HepG2 (cell line): Measurements from ENCODE around the gene NSF. TPM values are rescaled to one million over a fixed set of nuclear protein-coding genes. Genes with fewer than 3 reads are reported as not detected.

Experiments used
- ATAC-seq: fragments of 200-7000 bp; cut with Tn5 transposase; 3 replicates; pipeline ENCODE4 v1.9.1; 2020; ENCODE audit warnings: mild to moderate bottlenecking, moderate library complexity
- BruUV-seq: library from RNA; stranded (reverse); fragments of 400-500 nt; replicated peaks from 2 replicates; lab custom pipeline; 2021; lab: Mats Ljungman, UMichigan
- CTCF ChIA-PET: fragments of 300-600 bp; formaldehyde crosslinking; extraction: SDS; loops from one replicate; lab custom pipeline; 2021; ENCODE audit warnings: low total read pairs, inconsistent platforms, low intra/inter-chr PET ratio; lab: Yijun Ruan, JAX
- POLR2A ChIA-PET: fragments of 350-600 bp; sonication (Branson Sonifier 250); formaldehyde crosslinking; loops from one replicate; lab custom pipeline; 2020; ENCODE audit warnings: antibody characterized with exemption, inconsistent platforms; lab: Yijun Ruan, JAX
- DNase-seq: peaks from one replicate; pipeline ENCODE4 v3.0.0-alpha.2; 2015; ENCODE audit warnings: low spot score
- FAIRE-seq: peaks from 3 replicates; lab custom pipeline; 2011; peaks lifted over from hg19 to GRCh38; lab: Jason Lieb, UNC
- H2AFZ ChIP-seq: one replicate; pipeline ENCODE4 v1.6.1; 2011; ENCODE audit warnings: low read length, inconsistent platforms
- H3K27ac ChIP-seq: fragments of 300-600 bp; 3 replicates; pipeline ENCODE4 v1.8.0; 2011; ENCODE audit warnings: mixed run types, mild to moderate bottlenecking, mixed read lengths, low read length, inconsistent platforms; ENCODE audit not compliant: insufficient read depth; ENCODE audit errors: extremely low read length
- H3K27me3 ChIP-seq, 2 experiments: fragments of 200-600 bp in 1 of 2; 2 replicates in 1 of 2; 3 replicates in 1 of 2; pipeline versions ENCODE4 v1.6.0 to v1.8.0; 2011; ENCODE audit warnings: low read length in 2 of 2, mild to moderate bottlenecking in 2 of 2, moderate library complexity in 2 of 2, inconsistent platforms in 1 of 2; ENCODE audit not compliant: insufficient read depth in 2 of 2, control insufficient read depth in 1 of 2
- H3K36me3 ChIP-seq, 2 experiments: fragments of 200-600 bp in 1 of 2; replicated peaks in 1 of 2; 2 replicates in 1 of 2; 3 replicates in 1 of 2; pipeline versions ENCODE4 v1.5.1 to v1.8.0; 2011; ENCODE audit warnings: low read length in 2 of 2, inconsistent platforms in 1 of 2; ENCODE audit not compliant: insufficient read depth in 2 of 2, control insufficient read depth in 1 of 2
- H3K4me1 ChIP-seq: 2 replicates; pipeline ENCODE4 v1.5.1; 2012; ENCODE audit warnings: low read length, inconsistent platforms; ENCODE audit not compliant: insufficient read depth
- H3K4me2 ChIP-seq: 2 replicates; pipeline ENCODE4 v1.6.0; 2011; ENCODE audit warnings: low read depth, low read length, inconsistent platforms
- H3K4me3 ChIP-seq, 3 experiments: fragments of 200-600 bp in 1 of 3; sonication (generic), shearing (Covaris generic) in 1 of 3; replicated peaks in 1 of 3; 2 replicates each; pipeline ENCODE4 v1.5.1; 2011 to 2016; ENCODE audit warnings: low read length in 3 of 3, inconsistent platforms in 2 of 3, low read depth in 2 of 3, mild to moderate bottlenecking in 2 of 3, control low read depth in 1 of 3, mixed read lengths in 1 of 3; ENCODE audit not compliant: insufficient read depth in 1 of 3
- H3K79me2 ChIP-seq: one replicate; pipeline ENCODE4 v1.6.1; 2011; ENCODE audit warnings: low read length, inconsistent platforms; ENCODE audit not compliant: insufficient read depth
- H3K9ac ChIP-seq: 2 replicates; pipeline ENCODE4 v1.6.0; 2011; ENCODE audit warnings: mild to moderate bottlenecking, low read depth, low read length, inconsistent platforms; ENCODE audit not compliant: insufficient read depth
- H3K9me3 ChIP-seq: 2 replicates; pipeline ENCODE4 v1.5.1; 2012; ENCODE audit warnings: mild to moderate bottlenecking, low read length
- H4K20me1 ChIP-seq: 2 replicates; pipeline ENCODE4 v1.6.0; 2011; ENCODE audit warnings: inconsistent platforms, mild to moderate bottlenecking, low read length, moderate library complexity; ENCODE audit not compliant: insufficient read depth
- CHCHD3 ChIP-seq: sonication (generic); formaldehyde crosslinking; IDR thresholded peaks from 2 replicates; pipeline ENCODE4 v1.8.0; 2022; ENCODE audit warnings: mild to moderate bottlenecking, missing genetic modification reagents, moderate library complexity
- CSRNP1 ChIP-seq: sonication (generic); formaldehyde crosslinking; IDR thresholded peaks from 2 replicates; pipeline ENCODE4 v1.8.1; 2023; ENCODE audit warnings: mild to moderate bottlenecking, missing genetic modification reagents
- EZH2 ChIP-seq: conservative IDR thresholded peaks from 2 replicates; pipeline ENCODE4 v1.6.1; 2012; ENCODE audit warnings: mild to moderate bottlenecking, low read depth, low read length, moderate library complexity
- HMGXB4 ChIP-seq, 2 experiments: sonication (generic) in 1 of 2; formaldehyde crosslinking in 1 of 2; IDR thresholded peaks; 2 replicates each; pipeline versions ENCODE4 v1.4.0 to v1.6.1; 2018 to 2020; ENCODE audit warnings: missing genetic modification reagents in 2 of 2, borderline replicate concordance in 1 of 2, low read depth in 1 of 2, mild to moderate bottlenecking in 1 of 2, missing biosample characterization in 1 of 2
- SP1 ChIP-seq, 2 experiments: fragments of 450-650 bp in 1 of 2; sonication (generic) in 1 of 2; formaldehyde crosslinking in 1 of 2; IDR thresholded peaks; 2 replicates each; pipeline versions ENCODE4 v1.4.0 to v1.6.1; 2016 to 2020; ENCODE audit warnings: missing genetic modification reagents in 1 of 2
- THAP8 ChIP-seq: sonication (generic); formaldehyde crosslinking; IDR thresholded peaks from 2 replicates; pipeline ENCODE4 v1.5.1; 2020; ENCODE audit warnings: missing genetic modification reagents, mild to moderate bottlenecking, borderline replicate concordance
- YEATS2 ChIP-seq: sonication (generic); formaldehyde crosslinking; IDR thresholded peaks from 2 replicates; pipeline ENCODE4 v1.4.0; 2020; ENCODE audit warnings: missing genetic modification reagents, borderline replicate concordance
- ZBTB49 ChIP-seq: sonication (generic); formaldehyde crosslinking; IDR thresholded peaks from 2 replicates; pipeline ENCODE4 v1.4.0; 2020; ENCODE audit warnings: missing genetic modification reagents, borderline replicate concordance
- ZKSCAN1 ChIP-seq: fragments of 150-350 bp; IDR thresholded peaks from 2 replicates; pipeline ENCODE4 v1.6.1; 2014; ENCODE audit warnings: low read length
- ZNF496 ChIP-seq: sonication (generic); formaldehyde crosslinking; IDR thresholded peaks from 2 replicates; pipeline ENCODE4 v1.8.1; 2023; ENCODE audit warnings: mild to moderate bottlenecking, moderate library complexity, missing genetic modification reagents; ENCODE audit not compliant: insufficient replicate concordance
- ZNF569 ChIP-seq: sonication (generic); formaldehyde crosslinking; IDR thresholded peaks from 2 replicates; pipeline ENCODE4 v1.5.0; 2020; ENCODE audit warnings: mild to moderate bottlenecking, missing genetic modification reagents, moderate library complexity, borderline replicate concordance
- WGBS: methylation state at CpG from one replicate; pipeline ENCODE4 v1.1.6; 2017; ENCODE audit warnings: low lambda C conversion rate; 5-methylcytosine and 5-hydroxymethylcytosine counted together
- in situ Hi-C: cut with HindIII; loops from 2 replicates; pipeline ENCODE4 v1.10.0; 2017; ENCODE audit warnings: low pct_unique_long_range_greater_than_20kb; ENCODE audit not compliant: extremely low pct_ligation_motif_present
- intact Hi-C: fragments of 100-400 bp; cut with micrococcal nuclease; formaldehyde crosslinking; loops from one replicate; pipeline ENCODE4 v1.10.0; 2022; ENCODE audit not compliant: unreplicated experiment
- polyA plus RNA-seq, 8 experiments: library from polyadenylated mRNA; depleted of rRNA in 3 of 8; stranded (reverse) in 7 of 8; unstranded in 1 of 8; fragments of >200 nt; fragmentation: Illumina TruSeq in 4 of 8; extraction: Trizol in 4 of 8; gene quantifications; 2 replicates each; pipeline versions ENCODE4 v1.2.1 to v1.2.3, GENCODE V29; 2011 to 2016; ENCODE audit warnings: low read depth in 4 of 8, missing spikeins in 1 of 8, mixed read lengths in 1 of 8; ENCODE audit not compliant: insufficient read depth in 1 of 8
- total RNA-seq, 5 experiments: library from RNA; depleted of rRNA; stranded (reverse); fragments of >200 nt; fragmentation: Illumina TruSeq; extraction: Trizol; gene quantifications; 2 replicates each; pipeline ENCODE4 v1.2.3, GENCODE V29; 2016; ENCODE audit warnings: low read depth in 1 of 5

NSF gene
- total and polyA plus RNA-seq, 2 of the 13 experiments (the other 11 are each of a cell fraction or from before 2014, with no cell fraction given) = 21.9 to 37.8 TPM

DNA sequence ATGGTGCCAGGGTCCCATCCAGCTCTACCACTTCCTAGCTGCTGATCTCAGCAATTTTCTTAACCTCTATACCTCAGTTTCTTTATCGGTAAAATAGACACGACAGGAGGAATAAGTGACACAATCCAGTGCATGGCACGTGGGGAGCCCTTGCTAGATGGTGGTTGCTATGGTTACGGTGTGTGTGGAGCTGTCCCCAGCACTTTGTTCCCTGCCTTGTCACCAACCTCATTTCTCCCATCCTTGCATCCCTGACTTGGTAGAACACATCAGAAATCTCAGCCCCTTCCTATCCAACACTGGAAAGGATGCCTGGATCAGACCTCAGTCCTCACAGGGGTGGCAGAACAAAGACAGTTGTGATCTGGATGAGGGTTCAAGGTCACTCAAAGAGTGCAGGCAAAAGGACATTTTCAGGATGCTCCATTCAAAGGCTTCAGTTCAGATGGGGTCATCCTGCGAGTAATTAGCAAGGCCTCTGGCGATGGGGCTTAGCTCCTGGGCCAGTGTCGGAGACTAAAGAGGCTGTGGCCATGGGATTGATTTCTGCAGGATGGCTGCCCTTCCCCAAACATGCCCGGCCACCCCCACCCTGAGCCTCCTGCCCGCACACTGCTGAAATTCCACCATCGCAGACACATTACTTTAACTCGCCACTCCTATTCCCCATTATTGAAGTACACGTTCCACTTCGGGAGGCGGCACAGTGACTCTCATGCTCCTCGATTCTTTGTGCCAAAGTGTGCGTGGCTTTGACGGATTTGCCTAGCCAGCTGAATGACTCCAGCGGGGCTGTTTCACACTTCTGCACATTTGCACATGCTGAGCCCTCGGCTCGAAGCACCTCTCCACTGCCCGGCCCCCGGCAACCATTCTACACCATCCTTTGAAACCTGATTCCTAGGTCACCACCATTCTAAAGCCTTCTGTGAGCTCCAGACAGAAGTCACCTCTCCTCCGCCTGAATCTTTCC is 187.8 kb downstream of the NSF start (continued):
- TF ChIP-seq ZBTB49 (CRISPR knock-in tag) = no peak
- TF ChIP-seq SP1 (IDR thresholded peaks at IDR 0.05) = no peak
- 0 out of 2 replicates have a peak, but pooled peaks have one; percentile 4 for TF ChIP-seq SP1 (CRISPR knock-in tag; IDR thresholded peaks at IDR 0.05)
- no peak for TF ChIP-seq ZKSCAN1
- no peak for TF ChIP-seq HMGXB4 (CRISPR knock-in tag; IDR thresholded peaks at IDR 0.05; ENCODE audit: borderline replicate concordance in 1 of 2, low read depth in 1 of 2)

DNA sequence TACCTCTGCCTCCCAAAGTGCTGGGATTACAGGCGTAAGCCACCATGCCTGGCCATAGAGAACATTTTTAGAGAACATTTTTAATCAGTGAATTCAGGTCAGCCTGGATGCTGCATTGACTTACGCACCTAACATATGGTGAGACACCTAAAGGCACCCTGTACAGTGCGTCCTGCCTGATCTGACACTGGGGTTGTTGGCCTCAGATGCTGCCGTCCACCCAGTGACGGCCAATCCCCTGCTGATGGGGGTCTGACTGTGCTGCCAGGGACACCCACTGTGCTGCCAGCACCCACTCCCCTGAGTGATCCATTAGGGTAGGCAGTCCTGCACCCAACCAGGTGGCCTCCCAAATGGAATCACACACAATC is 189.5 kb downstream of the NSF start:
- Histone ChIP-seq H3K4me3 (no peak overlapping the region), H4K20me1 (no peaks in the 10 kb centered on the region), H3K4me1 (peaks cover 48% of the 10 kb centered on the region), H3K9me3 (no peaks in the 10 kb centered on the region), H3K9ac (no peak overlapping the region), H3K27me3 (peaks cover 0 to 26% of the 10 kb centered on the region in 2 experiments; a peak in 3 of 5 replicates), H3K79me2 (no peaks in the 10 kb centered on the region), H3K36me3 (no peaks in the 10 kb centered on the region), H2AFZ (no peak overlapping the region), H3K27ac (no peak overlapping the region), H3K4me2 (no peak overlapping the region)
- FAIRE-seq = no peak
- 72% methylated on average over 5 of the region's 5 CpGs for WGBS
- in situ Hi-C loops = loop anchor here (10.0 kb wide), 1 partner anchor 45 kb away; no protein-coding TSS in a partner anchor
- ChIA-PET CTCF (no interaction called here), POLR2A (no interaction called here)
- no peak for ATAC-seq
- intact Hi-C loops = no loop called here
- no TSS peak for BruUV-seq
- DNase-seq = no peak
- TF ChIP-seq EZH2 = no peak
- TF ChIP-seq THAP8 = no peak
- TF ChIP-seq YEATS2 (CRISPR knock-in tag) = no peak
- no peak for TF ChIP-seq CHCHD3 (CRISPR knock-in tag)
- no peak for TF ChIP-seq ZNF496 (CRISPR knock-in tag)
- TF ChIP-seq CSRNP1 = no peak
- no peak for TF ChIP-seq ZNF569 (CRISPR knock-in tag)
